Ovary (tissue), 9 donors: ENCODE measurements around the gene PARD3B. TPM values are rescaled to one million over a fixed set of nuclear protein-coding genes. Genes with fewer than 3 reads are reported as not detected.

ENCODE experiments used
- DNase-seq, 5 donors: peaks; one replicate each; pipeline ENCODE4 v3.0.0-alpha.2; 2019 to 2020
- H3K27ac ChIP-seq, 2 donors: fragments of 200-600 bp; one replicate each; pipeline versions ENCODE4 v1.5.1 to v1.8.0; 2019 to 2022
- H3K27me3 ChIP-seq: fragments of 200-600 bp; one replicate; pipeline ENCODE4 v1.8.0; 2022
- H3K36me3 ChIP-seq: fragments of 200-600 bp; sonication (generic); one replicate; pipeline ENCODE4 v1.5.1; 2019
- H3K4me1 ChIP-seq: one replicate; pipeline ENCODE4 v1.8.1; 2013; ENCODE audit warnings: mild to moderate bottlenecking, moderate library complexity; ENCODE audit not compliant: insufficient read depth
- H3K4me3 ChIP-seq: fragments of 200-600 bp; sonication (generic); one replicate; pipeline ENCODE4 v1.5.1; 2017
- H3K9me3 ChIP-seq, 2 donors: fragments of 200-600 bp in 1 of 2; sonication (generic) in 1 of 2; one replicate each; pipeline versions ENCODE4 v1.5.1 to v1.8.1; 2013 to 2019; ENCODE audit warnings: mild to moderate bottlenecking in 1 of 2, moderate library complexity in 1 of 2
- EP300 ChIP-seq: sonication (generic); formaldehyde crosslinking; IDR thresholded peaks from one replicate; pipeline ENCODE4 v1.6.1; 2017; ENCODE audit warnings: antibody characterized with exemption
- POLR2A ChIP-seq: fragments of 450-650 bp; IDR thresholded peaks from one replicate; pipeline ENCODE4 v1.6.1; 2017; ENCODE audit warnings: antibody characterized with exemption, mild to moderate bottlenecking, moderate library complexity
- WGBS, 3 donors: extraction: QIAGEN DNeasy Blood & Tissue Kit in 1 of 3; methylation state at CpG; one replicate each; pipeline versions ENCODE4 v1.1.5 to v1.1.7; 2013 to 2017; 5-methylcytosine and 5-hydroxymethylcytosine counted together
- intact Hi-C, 4 donors: fragments of 100-400 bp; cut with DNase I; formaldehyde crosslinking; loops; one replicate each; pipeline versions ENCODE4 v1.11.0 to v1.15.1; 2022 to 2023
- polyA plus RNA-seq, 2 donors: library from polyadenylated mRNA; stranded (reverse); fragments of 200-250 nt in 1 of 2; fragments of 350-450 nt in 1 of 2; fragmentation: Illumina TruSeq in 1 of 2; extraction: RNeasy Lipid Tissue Mini Kit (QIAGEN cat#74804) in 1 of 2; gene quantifications; one replicate each; pipeline ENCODE4 v1.2.3, GENCODE V29; 2013 to 2014
- total RNA-seq, 7 donors: library from RNA; depleted of rRNA in 2 of 7; stranded (reverse); fragments of >200 nt in 2 of 7; fragmentation: NEBNext Ultra II Directional in 3 of 7; extraction: Animal tissue kit (Norgen Biotek cat#: 25700) in 3 of 7; gene quantifications; one replicate each; pipeline versions ENCODE4 v1.1.0 to v1.2.4, GENCODE V29; 2016 to 2023
- TF ChIP-seq, protein P1 (sequence below), 3 donors: fragments of 450-650 bp in 2 of 3; fragments of 200-600 bp in 1 of 3; IDR thresholded peaks; one replicate each; pipeline versions ENCODE4 v1.5.1 to v1.8.0; 2016 to 2022; ENCODE audit warnings: antibody characterized with exemption in 3 of 3, mild to moderate bottlenecking in 1 of 3
- donor health status: DM: no; HTN: no; CAD: no; lungs with moderate emphysema.
- donor health status: DM: no; HTN: no; CAD: no.
- donor health status: Bipolar disorder and iron deficiency.
- donor health status: DM: yes; HTN: yes; CAD: no.
- donor health status: DM: no; HTN: no; CAD: no.
- donor health status: DM: yes; HTN: yes; CAD: no.

The PARD3B gene
- total and polyA plus RNA-seq, 9 donors = 8.2 to 46.6 (median 28.7) TPM

DNA sequence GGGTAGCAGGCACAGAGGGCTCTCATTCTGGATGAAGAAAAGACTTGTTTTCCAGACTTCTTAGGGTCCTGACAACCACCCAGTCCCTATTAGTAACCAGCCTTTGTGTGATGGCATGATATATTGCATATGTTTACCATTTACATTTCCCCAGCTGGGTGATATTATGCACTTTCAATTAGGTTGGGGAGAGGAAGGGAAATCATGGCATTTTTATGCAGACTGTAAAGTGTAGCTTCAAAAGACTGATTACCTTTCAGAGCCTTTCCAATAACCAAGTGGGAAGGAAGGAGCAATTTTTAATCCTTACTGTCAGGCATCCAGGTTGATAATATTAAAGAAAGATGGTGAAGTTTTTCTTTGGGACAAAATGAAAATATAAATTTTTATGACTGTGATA lies 896.2 kb downstream of the PARD3B start:
- H3K9me3 ChIP-seq = no peaks in the 10 kb centered on the region
- intact Hi-C loops = no loop called here

DNA sequence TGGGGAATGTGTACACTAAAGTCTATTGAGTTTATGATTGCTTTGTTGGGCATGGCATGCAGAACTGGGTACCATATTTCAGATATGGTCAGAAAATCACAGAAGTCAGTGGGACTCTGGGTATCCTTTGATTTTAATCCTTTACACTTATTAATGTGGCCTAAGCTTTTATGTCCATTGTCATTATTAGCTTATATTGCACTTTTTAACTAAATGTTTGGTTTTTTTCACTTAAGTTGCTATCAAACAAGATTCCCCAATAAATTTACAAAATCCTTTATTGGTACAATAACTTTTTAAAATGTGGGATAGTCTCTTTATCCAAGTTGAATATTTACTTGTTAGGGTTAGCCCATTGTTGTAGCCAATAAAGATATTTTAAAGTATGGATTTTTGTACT lies 902.9 kb downstream of the PARD3B start:
- TF ChIP-seq EP300 = no peak
- no peak for DNase-seq
- no peak overlapping the region for H3K27ac ChIP-seq
- H3K27me3 ChIP-seq = no peaks in the 10 kb centered on the region
- intact Hi-C loops = no loop called here
- H3K4me3 ChIP-seq = no peak overlapping the region
- H3K4me1 ChIP-seq = no peaks in the 10 kb centered on the region
- H3K9me3 ChIP-seq = no peaks in the 10 kb centered on the region
- no peaks in the 10 kb centered on the region for H3K36me3 ChIP-seq

More for the DNA sequence above, 896.2 kb downstream of the PARD3B start:
- Histone ChIP-seq H3K4me1 (peaks cover 1% of the 10 kb centered on the region), H3K36me3 (no peaks in the 10 kb centered on the region), H3K27me3 (no peaks in the 10 kb centered on the region), H3K27ac (no peak overlapping the region), H3K4me3 (no peak overlapping the region)
- no peak for TF ChIP-seq EP300
- TF ChIP-seq POLR2A = no peak
- TF ChIP-seq, protein P1, sequence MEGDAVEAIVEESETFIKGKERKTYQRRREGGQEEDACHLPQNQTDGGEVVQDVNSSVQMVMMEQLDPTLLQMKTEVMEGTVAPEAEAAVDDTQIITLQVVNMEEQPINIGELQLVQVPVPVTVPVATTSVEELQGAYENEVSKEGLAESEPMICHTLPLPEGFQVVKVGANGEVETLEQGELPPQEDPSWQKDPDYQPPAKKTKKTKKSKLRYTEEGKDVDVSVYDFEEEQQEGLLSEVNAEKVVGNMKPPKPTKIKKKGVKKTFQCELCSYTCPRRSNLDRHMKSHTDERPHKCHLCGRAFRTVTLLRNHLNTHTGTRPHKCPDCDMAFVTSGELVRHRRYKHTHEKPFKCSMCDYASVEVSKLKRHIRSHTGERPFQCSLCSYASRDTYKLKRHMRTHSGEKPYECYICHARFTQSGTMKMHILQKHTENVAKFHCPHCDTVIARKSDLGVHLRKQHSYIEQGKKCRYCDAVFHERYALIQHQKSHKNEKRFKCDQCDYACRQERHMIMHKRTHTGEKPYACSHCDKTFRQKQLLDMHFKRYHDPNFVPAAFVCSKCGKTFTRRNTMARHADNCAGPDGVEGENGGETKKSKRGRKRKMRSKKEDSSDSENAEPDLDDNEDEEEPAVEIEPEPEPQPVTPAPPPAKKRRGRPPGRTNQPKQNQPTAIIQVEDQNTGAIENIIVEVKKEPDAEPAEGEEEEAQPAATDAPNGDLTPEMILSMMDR (IDR thresholded peaks at IDR 0.05) = no peak
- DNase-seq = no peak

DNA sequence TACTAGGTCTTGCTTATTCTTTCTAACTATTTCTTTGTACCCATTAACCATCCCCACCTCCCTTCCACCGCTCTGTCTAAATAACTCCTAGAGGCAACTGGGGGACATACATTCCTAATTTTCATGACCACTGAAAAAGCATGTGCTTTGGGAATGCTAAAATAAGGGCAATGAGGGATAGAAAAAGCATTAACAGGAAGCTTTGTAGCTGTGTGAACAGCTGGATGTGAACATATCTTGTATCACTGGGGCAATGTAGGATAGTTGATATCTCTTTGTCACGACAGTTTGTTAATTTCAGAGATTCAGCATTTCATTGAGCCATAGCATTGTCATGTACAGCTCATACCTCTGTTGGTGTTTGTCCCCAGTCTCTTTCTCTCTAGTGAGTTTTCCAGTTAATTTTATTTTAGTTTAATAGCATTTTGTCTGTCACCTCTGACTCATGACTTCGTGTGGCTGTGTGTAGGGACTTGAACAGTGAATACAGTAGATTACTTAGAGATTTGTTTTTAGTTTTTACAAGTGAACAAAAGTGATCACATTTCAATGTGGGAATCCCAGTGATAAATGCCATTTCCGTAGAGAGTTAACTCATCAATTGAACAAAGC lies 906.7 kb downstream of the PARD3B start:
- Histone ChIP-seq H3K4me1 (no peaks in the 10 kb centered on the region), H3K27ac (no peak overlapping the region), H3K36me3 (no peaks in the 10 kb centered on the region), H3K4me3 (no peak overlapping the region), H3K9me3 (no peaks in the 10 kb centered on the region), H3K27me3 (no peaks in the 10 kb centered on the region)
- intact Hi-C loops = no loop called here
- 80 to 96% (median 93%) methylated on average over 4 of the region's 4 CpGs for WGBS, 3 donors
- no peak for TF ChIP-seq POLR2A
- TF ChIP-seq EP300 = no peak
- TF ChIP-seq, protein P1 (IDR thresholded peaks at IDR 0.05) = no peak
- DNase-seq = no peak

DNA sequence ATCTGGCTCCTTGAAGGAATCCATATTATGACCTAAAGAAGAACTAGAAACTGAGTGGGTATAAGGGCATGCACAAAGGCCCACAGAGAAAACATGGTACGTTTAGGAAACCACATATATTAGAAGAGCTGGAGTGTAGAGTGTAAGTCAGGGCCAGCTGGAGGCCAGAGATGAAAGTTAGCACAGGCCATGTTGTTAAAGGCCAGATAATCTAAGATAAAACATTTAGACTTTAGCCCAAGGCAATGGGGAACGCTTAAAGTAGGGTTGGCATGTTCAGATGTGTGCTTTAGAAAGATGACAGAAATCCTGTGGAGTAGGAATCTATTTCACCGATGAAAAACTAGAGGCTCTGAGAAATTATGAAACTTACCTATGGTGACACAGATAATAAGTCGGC lies 907.9 kb downstream of the PARD3B start:
- Histone ChIP-seq H3K27ac (no peak overlapping the region), H3K36me3 (no peaks in the 10 kb centered on the region), H3K27me3 (no peaks in the 10 kb centered on the region), H3K4me3 (no peak overlapping the region), H3K9me3 (no peaks in the 10 kb centered on the region), H3K4me1 (no peaks in the 10 kb centered on the region)
- DNase-seq = no peak
- WGBS, 3 donors = 82 to 96% (median 94%) methylated on average over 4 of the region's 4 CpGs
- no peak for TF ChIP-seq POLR2A
- no peak for TF ChIP-seq EP300
- TF ChIP-seq, protein P1 (IDR thresholded peaks at IDR 0.05) = no peak
- intact Hi-C loops = no loop called here

DNA sequence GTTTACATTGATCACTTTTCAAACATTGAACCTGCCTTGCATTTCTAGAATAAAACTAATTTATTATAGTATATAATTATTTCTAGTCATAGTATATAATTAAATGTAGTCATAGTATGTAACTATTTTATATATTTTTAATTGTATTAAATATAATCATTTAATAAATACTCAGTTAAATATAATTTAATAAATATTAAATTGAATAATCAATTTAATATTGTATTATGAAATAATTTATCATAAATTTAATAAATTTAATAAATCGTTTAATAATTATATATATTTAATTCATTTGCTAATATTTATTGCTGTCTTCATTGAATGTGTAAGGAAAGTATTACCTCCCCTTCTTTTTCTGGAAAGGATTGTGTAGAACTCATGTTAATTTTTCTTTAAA lies 911.4 kb downstream of the PARD3B start:
- TF ChIP-seq POLR2A = no peak
- TF ChIP-seq, protein P1 (IDR thresholded peaks at IDR 0.05) = no peak
- no peak for TF ChIP-seq EP300
- DNase-seq = no peak
- WGBS, 3 donors = 99 to 100% (median 100%) methylated on average over 1 of the region's 1 CpG
- Histone ChIP-seq H3K27me3 (no peaks in the 10 kb centered on the region), H3K36me3 (no peaks in the 10 kb centered on the region), H3K27ac (no peak overlapping the region), H3K9me3 (no peaks in the 10 kb centered on the region), H3K4me3 (no peak overlapping the region), H3K4me1 (no peaks in the 10 kb centered on the region)
- intact Hi-C loops = no loop called here
